ENCODE results near the gene ZNF133.
"Not testable (repeated sequence)": the region's sequence is repeated elsewhere in the genome, so short reads cannot be mapped to it uniquely, and the experiment has no call there.

ZNF133 gene

GRCh38 chr20:18287915-18288748 is at the start of gene ZNF133:
TSS of gene ZNF133 (plus strand) at chr20:18288527. CDS start at chr20:18305687, 17,160 bp downstream.
- peak within 1 kb of the TSS; percentile 96 for H3K4me3 Mint-ChIP-seq

GRCh38 chr20:18240997-18241396 is 47.3 kb upstream of the ZNF133 start:
- Mint-ChIP-seq H3K9me3 (ENCODE audit: low read depth) (peaks cover 12% of the 10 kb centered on the region), H3K4me3 (no peak overlapping the region), H3K4me1 (ENCODE audit: low read depth) (no peaks in the 10 kb centered on the region), H3K27me3 (peaks cover 36% of the 10 kb centered on the region), H3K36me3 (peaks cover 11% of the 10 kb centered on the region), H3K27ac (no peak overlapping the region)

More at GRCh38 chr20:18287915-18288748, at the start of gene ZNF133:
- peak within 1 kb of the TSS; percentile 96 for H3K27ac Mint-ChIP-seq
- H3K36me3 Mint-ChIP-seq: peaks cover 26% of the 10 kb centered on the region
- H3K4me1 Mint-ChIP-seq (ENCODE audit: low read depth): peaks cover 23% of the 10 kb centered on the region
- H3K27me3 Mint-ChIP-seq: peaks cover 14% of the 10 kb centered on the region
- peaks cover 10% of the 10 kb centered on the region for H3K9me3 Mint-ChIP-seq (ENCODE audit: low read depth)

GRCh38 chr20:18243802-18244201 is 44.5 kb upstream of the ZNF133 start:
- H3K36me3 Mint-ChIP-seq: peaks cover 11% of the 10 kb centered on the region
- peaks cover 35% of the 10 kb centered on the region for H3K27me3 Mint-ChIP-seq
- H3K4me3 Mint-ChIP-seq: no peak overlapping the region

DNA sequence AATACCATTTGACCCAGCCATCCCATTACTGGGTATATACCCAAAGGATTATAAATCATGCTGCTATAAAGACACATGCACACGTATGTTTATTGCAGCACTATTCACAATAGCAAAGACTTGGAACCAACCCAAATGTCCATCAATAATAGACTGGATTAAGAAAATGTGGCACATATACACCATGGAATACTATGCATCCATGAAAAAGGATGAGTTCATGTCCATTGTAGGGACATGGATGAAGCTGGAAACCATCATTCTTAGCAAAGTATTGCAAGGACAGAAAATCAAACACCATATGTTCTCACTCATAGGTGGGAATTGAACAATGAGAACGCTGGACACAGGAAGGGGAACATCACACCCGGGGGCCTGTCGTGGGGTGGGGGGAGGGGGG is 39.8 kb upstream of the ZNF133 start:
- not testable (repeated sequence) for H3K4me3 Mint-ChIP-seq; H3K36me3 Mint-ChIP-seq; H3K4me1 Mint-ChIP-seq (ENCODE audit: low read depth); H3K9me3 Mint-ChIP-seq (ENCODE audit: low read depth); H3K27ac Mint-ChIP-seq
- H3K27me3 Mint-ChIP-seq: peaks cover 13% of the 10 kb centered on the region

More at GRCh38 chr20:18243802-18244201, 44.5 kb upstream of the ZNF133 start:
- Mint-ChIP-seq H3K9me3 (ENCODE audit: low read depth) (peaks cover 12% of the 10 kb centered on the region), H3K4me1 (ENCODE audit: low read depth) (no peaks in the 10 kb centered on the region), H3K27ac (no peak overlapping the region)

GRCh38 chr20:18250217-18250616 is 38.1 kb upstream of the ZNF133 start:
- no peaks in the 10 kb centered on the region for H3K9me3 Mint-ChIP-seq (ENCODE audit: low read depth)
- peaks cover 3% of the 10 kb centered on the region for H3K27me3 Mint-ChIP-seq
- no peaks in the 10 kb centered on the region for H3K36me3 Mint-ChIP-seq
- H3K27ac Mint-ChIP-seq: no peak overlapping the region
- no peaks in the 10 kb centered on the region for H3K4me1 Mint-ChIP-seq (ENCODE audit: low read depth)
- H3K4me3 Mint-ChIP-seq: no peak overlapping the region

DNA sequence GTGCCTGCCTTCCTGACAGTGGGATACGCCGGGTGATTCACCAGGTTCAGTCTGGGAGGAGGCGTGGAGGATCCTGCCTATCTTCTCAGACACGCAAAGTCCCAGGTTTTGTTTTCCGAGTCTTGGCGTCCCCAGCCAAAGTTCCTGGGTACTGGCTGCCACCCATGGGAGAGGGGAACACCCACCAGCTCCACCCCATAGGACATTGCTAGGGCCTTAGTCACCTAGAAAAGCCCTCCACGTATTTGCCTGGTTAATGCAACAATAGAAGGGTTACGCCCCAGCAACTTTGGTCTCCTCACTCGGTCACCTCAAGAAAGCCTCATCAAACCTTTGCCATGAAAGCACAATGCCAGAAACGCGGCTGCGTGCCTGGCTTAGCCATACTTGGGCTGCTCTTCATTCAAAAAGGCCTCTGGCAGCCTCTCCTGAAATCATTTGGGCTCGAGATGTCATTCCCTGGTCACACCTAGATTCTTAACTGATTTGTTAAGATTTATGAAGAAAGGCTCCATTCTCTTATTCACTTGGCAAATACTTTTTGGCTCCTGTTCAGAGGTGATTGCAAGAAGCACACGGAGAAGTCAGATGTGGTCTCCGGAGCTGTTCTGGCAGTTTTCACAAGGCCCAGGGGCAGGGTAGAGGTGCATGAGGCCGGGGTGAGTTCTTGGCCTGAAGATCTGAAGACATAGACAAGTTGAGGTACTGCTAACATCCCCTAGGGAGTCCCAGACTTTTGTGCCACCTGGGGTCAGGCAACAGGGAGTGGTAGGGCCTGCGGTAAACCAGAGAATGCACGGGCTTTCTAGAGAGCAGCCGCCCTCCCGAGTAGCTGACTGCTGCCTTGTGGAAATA is 35.5 kb upstream of the ZNF133 start:
- H3K27me3 Mint-ChIP-seq: no peaks in the 10 kb centered on the region
- no peaks in the 10 kb centered on the region for H3K4me1 Mint-ChIP-seq (ENCODE audit: low read depth)
- no peak overlapping the region for H3K27ac Mint-ChIP-seq

GRCh38 chr20:18254615-18255014 is 33.7 kb upstream of the ZNF133 start:
- Mint-ChIP-seq H3K4me3 (no peak overlapping the region), H3K36me3 (no peaks in the 10 kb centered on the region), H3K27me3 (no peaks in the 10 kb centered on the region), H3K9me3 (ENCODE audit: low read depth) (no peaks in the 10 kb centered on the region), H3K4me1 (ENCODE audit: low read depth) (no peaks in the 10 kb centered on the region), H3K27ac (no peak overlapping the region)

More for the DNA sequence above, 35.5 kb upstream of the ZNF133 start:
- Mint-ChIP-seq H3K4me3 (no peak overlapping the region), H3K9me3 (ENCODE audit: low read depth) (no peaks in the 10 kb centered on the region), H3K36me3 (no peaks in the 10 kb centered on the region)

GRCh38 chr20:18255526-18255925 is 32.8 kb upstream of the ZNF133 start:
- H3K36me3 Mint-ChIP-seq: no peaks in the 10 kb centered on the region
- H3K4me1 Mint-ChIP-seq (ENCODE audit: low read depth): no peaks in the 10 kb centered on the region
- H3K27me3 Mint-ChIP-seq: peaks cover 1% of the 10 kb centered on the region
- no peaks in the 10 kb centered on the region for H3K9me3 Mint-ChIP-seq (ENCODE audit: low read depth)
- no peak overlapping the region for H3K27ac Mint-ChIP-seq
- no peak overlapping the region for H3K4me3 Mint-ChIP-seq

- H3K4me1 Mint-ChIP-seq (ENCODE audit: low read depth): no peaks in the 10 kb centered on the region
- no peak overlapping the region for H3K27ac Mint-ChIP-seq
- no peaks in the 10 kb centered on the region for H3K36me3 Mint-ChIP-seq
- H3K27me3 Mint-ChIP-seq: peaks cover 1% of the 10 kb centered on the region
- H3K4me3 Mint-ChIP-seq: no peak overlapping the region
- no peaks in the 10 kb centered on the region for H3K9me3 Mint-ChIP-seq (ENCODE audit: low read depth)
Measured at GRCh38 chr20:18256440-18257090, 31.8 kb upstream of the ZNF133 start.

DNA sequence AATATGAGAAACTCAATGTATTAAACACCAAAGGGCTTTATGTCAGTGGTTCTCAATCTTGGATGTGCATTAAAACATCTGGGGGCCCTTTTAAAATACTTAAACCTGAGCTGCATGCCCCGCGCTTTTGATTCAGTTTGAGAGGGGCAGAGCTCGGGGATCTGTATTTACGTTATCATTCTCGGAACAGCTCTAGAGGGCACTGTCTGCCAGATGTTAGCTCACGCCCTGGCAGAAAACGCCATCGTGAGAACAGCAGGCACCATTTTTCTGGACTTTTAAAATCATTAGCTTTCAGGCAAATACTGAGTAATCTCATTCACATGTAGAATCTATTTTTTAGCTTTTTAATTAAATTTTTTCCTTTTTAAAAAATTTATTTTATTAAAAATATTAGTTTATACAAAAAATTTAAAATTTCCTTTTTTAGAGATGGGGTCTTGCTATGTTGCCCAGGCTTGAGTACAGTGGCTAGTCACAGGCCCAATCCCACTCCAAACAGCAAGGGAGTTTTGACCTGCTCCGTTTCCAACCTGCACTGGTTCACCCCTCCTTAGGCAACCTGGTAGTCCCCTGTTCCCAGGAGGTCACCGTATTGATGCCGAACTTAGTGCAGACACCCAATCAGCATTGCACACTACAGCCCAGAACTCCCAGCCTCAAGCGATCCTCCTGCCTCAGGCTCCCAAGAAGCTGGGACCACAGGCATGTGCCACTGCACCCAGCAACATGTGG is 30.0 kb upstream of the ZNF133 start:
- no peaks in the 10 kb centered on the region for H3K4me1 Mint-ChIP-seq (ENCODE audit: low read depth)
- H3K36me3 Mint-ChIP-seq: no peaks in the 10 kb centered on the region
- H3K4me3 Mint-ChIP-seq: no peak overlapping the region
- H3K27ac Mint-ChIP-seq: no peak overlapping the region
- H3K27me3 Mint-ChIP-seq: peaks cover 1% of the 10 kb centered on the region
- H3K9me3 Mint-ChIP-seq (ENCODE audit: low read depth): no peaks in the 10 kb centered on the region

- Mint-ChIP-seq H3K4me1 (ENCODE audit: low read depth) (no peaks in the 10 kb centered on the region), H3K9me3 (ENCODE audit: low read depth) (no peaks in the 10 kb centered on the region), H3K4me3 (no peak overlapping the region), H3K27ac (no peak overlapping the region), H3K27me3 (peaks cover 1% of the 10 kb centered on the region), H3K36me3 (no peaks in the 10 kb centered on the region)
Measured at GRCh38 chr20:18259730-18260129, 28.6 kb upstream of the ZNF133 start.

GRCh38 chr20:18263723-18264122 is 24.6 kb upstream of the ZNF133 start:
- peaks cover 15% of the 10 kb centered on the region for H3K27me3 Mint-ChIP-seq
- no peaks in the 10 kb centered on the region for H3K4me1 Mint-ChIP-seq (ENCODE audit: low read depth)
- H3K36me3 Mint-ChIP-seq: no peaks in the 10 kb centered on the region
- no peak overlapping the region for H3K27ac Mint-ChIP-seq
- no peak overlapping the region for H3K4me3 Mint-ChIP-seq
- H3K9me3 Mint-ChIP-seq (ENCODE audit: low read depth): no peaks in the 10 kb centered on the region

DNA sequence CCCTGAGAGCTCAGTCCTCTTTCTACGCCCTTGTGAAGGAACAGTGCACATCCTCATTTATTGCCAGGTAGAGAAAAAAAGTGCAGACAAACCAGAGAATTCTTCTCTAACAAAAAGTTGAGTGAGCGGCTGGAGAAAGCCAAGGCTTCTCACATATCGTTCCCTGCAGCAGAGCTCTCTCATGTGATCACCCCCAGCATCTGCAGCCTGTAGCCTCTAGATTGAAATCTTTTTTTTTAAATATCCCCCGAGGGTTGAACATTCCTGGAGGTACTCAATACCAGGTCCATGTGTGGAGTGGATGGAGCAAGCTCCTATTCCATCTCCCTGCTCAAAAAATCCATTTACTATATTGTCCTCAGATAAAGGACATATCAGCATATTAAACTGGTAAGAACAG is 22.9 kb upstream of the ZNF133 start:
- Mint-ChIP-seq H3K4me1 (ENCODE audit: low read depth) (no peaks in the 10 kb centered on the region), H3K9me3 (ENCODE audit: low read depth) (no peaks in the 10 kb centered on the region), H3K36me3 (no peaks in the 10 kb centered on the region), H3K4me3 (no peak overlapping the region), H3K27ac (no peak overlapping the region), H3K27me3 (peaks cover 13% of the 10 kb centered on the region)

DNA sequence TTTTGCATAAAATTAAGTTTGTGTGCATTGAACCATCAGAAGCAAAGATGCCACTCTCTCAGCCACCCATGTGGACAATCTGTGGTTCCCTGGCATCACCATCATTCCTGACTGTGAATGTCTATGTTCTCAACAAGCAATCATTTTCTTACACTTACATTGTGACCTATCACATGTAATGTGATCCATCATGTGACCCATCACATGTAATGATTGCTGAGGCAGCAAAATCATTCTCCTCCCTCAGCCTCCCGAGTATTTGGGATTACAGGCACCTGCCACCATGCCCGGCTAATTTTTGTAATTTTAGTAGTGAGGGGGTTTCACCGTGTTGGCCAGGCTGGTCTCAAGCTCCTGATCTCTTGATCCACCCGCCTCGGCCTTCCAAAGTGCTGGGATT is 22.0 kb upstream of the ZNF133 start:
- Mint-ChIP-seq H3K9me3 (ENCODE audit: low read depth) (no peaks in the 10 kb centered on the region), H3K4me1 (ENCODE audit: low read depth) (no peaks in the 10 kb centered on the region), H3K36me3 (no peaks in the 10 kb centered on the region), H3K4me3 (no peak overlapping the region), H3K27ac (no peak overlapping the region), H3K27me3 (peaks cover 13% of the 10 kb centered on the region)
